Left kidney (tissue), 2 donors: ENCODE data around the gene MPRIP. TPM values are rescaled to one million over a fixed set of nuclear protein-coding genes. Genes with fewer than 3 reads are reported as not detected.

Experiments used
- DNase-seq: peaks from one replicate; pipeline ENCODE4 v3.0.0-alpha.2; 2013
- polyA plus RNA-seq: library from polyadenylated mRNA; unstranded; fragments of 120-200 nt; gene quantifications from one replicate; pipeline ENCODE4 v1.2.1, GENCODE V29; 2013; ENCODE audit not compliant: insufficient read length

Gene MPRIP
- polyA plus RNA-seq, 1 donor, result 169 TPM

DNA sequence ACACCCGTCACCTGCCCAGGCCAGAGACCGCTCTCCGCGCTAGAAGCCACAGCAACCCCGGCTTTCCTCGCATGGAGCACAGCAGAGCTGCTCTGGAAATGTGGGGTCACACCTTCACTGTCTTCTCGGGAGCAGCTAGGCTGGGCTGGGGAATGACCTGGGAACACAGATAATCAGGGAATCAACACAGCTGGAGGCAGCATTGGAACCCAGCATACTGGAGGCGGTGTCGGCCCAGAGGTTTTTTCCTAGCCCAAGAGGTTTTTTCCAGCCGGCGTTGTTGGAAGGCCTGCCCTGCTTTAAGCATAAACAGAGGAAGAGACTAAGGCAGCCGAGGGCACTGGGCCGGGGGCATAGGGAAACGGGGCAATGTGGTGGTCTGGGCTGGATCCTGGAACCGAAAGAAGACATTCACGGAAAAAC lies 164.7 kb downstream of the MPRIP start:
- DNase-seq, result no peak

DNA sequence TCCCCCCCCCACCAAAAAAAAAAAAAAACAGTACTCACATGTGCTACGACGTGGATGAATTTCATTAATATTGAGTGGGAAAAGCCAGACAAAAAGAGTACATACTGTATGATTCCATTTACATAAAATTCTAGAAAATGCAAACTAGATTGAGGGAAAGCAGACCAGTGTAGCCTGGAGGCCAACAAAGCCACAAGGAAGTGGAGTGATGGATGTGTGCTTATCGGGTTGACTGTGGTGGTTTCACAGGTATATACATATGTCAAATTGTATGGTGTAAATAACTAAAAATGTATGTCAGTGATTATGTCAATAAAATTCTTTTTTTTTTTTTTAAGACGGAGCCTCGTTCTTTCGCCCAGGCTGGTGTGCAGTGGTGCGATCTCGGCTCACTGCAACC lies 165.7 kb downstream of the MPRIP start:
- DNase-seq, result no peak

DNA sequence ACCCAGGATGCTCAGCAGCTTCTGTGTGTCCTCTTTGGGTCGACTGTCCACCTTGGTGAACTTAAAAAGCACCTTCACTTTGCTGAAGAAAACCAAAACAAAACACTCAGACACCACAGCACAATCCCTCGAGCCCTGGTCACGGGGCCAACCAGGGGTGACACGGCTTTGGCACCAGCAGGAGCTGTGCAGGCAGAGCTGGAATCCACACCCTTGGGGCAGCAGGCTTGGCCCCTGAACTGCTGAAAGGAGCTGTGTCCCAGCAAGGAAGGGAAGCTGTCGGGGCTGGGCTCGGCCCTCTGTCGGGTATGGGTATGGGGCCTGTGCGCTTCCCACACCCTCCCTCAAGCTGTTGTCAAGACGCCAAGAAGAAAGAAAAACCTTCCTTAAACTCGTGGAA lies 171.5 kb downstream of the MPRIP start:
- no peak for DNase-seq

DNA sequence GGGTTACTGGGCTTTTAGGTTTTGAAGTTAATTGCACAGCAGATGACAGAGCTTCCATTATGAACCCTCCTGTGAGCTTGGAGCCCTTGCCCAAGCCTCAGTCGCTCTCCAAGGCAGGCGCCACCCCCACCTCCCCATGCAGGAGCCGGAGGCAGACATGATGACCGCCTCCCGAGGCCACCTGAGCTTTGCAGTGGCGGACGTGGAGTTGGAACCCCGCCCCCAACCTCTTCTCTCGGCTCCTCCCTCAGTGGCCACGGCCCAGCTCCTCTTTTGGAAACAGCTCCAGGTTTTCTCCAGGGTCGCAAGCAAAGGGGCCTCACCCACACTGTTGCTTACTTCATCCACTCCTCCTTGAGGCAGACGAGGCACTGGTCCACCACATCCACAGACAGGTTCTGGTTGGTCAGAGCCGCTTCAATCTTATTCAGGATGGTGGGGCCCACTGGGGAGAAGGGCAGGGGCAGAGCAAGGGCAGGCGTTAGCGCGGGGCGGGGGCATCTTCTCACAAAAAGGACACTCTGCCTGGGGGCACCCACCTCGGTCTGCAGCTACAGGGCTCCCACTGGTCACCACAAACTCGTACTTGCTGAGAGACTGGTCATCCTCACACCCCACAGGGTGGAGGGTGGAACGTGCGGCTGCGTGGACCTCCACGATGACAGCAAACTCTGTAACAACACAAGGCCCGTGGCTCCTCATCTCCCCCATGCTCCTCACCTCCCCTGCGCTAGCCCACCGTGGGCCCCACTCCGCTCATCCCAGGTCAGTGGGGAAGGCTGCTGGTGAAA lies 172.6 kb downstream of the MPRIP start:
- no peak for DNase-seq

DNA sequence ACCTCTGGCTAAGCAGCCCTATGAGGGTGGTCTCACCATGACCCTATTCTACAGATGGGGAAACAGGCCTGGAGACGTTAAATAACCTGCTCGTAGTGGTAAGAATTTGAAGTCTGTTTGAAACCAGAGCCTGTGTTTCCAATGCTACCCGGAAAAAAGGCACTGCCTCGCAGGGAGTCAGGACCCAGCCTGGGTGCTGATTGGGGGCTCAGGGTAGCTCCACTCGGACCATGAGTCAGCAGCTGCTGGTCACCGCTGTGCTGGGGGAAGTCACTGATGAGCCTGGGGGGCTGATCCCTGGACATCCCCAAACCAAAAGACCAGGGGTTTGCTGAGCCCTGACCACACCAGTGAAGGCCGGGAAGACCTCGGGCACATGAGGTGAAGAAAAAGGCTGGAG lies 173.3 kb downstream of the MPRIP start:
- DNase-seq, result no peak

DNA sequence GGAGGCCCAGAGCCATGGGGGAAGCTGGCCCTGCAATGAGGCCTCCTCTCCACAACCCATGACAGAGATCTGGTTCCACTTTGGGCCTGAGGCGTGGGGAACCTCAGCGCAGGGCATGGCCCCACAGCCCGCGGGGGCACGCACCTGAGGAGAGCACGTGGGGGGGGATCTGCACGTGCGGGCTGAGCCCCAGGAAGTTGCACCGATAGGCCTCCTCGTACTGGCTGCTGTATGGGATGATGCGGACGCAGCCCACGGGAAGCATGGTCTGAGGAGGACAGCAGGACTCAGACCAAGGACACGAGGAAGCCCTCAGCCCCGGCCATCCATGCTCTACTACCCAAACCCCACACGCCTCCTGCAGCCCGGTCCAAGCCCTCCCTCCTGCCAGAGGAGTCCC lies 174.0 kb downstream of the MPRIP start:
- DNase-seq, result no peak

DNA sequence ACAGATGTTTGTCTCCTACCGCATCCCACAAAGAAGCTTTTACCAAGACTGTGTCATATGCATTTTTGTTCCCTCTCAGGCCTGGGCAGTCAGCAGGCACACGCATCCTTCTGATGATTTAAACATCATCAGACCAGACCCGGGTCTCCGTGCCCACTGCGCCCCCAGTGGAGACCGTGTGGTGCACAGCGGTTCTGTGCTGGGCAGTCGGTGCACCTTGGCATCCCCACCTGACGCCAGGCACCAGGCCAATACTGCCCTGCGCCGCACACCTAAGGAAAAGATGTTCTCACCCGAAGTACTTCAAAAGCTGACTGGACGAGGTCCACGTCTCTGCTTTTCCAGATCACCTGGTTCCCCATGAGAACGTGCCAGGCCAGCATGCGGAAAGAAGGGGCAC lies 174.5 kb downstream of the MPRIP start:
- DNase-seq, result no peak

DNA sequence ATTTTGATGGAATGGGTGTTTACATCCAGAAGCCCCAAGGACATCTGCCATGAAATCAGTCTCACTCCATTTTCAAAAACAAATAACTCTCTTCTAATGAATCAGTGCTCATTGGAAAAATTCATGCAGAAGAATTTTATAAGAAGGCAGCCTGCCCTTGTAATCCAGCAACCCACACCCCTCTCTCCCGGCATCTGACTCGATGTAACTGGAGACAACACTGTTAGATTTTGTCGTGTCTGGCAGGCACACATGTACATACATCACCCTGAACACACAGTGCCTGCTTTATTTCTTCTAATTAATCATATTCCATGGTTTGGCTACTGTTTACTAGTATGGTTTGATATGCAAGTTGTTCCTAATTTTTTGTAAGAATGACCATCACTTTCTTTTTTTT lies 175.7 kb downstream of the MPRIP start:
- DNase-seq, result no peak

DNA sequence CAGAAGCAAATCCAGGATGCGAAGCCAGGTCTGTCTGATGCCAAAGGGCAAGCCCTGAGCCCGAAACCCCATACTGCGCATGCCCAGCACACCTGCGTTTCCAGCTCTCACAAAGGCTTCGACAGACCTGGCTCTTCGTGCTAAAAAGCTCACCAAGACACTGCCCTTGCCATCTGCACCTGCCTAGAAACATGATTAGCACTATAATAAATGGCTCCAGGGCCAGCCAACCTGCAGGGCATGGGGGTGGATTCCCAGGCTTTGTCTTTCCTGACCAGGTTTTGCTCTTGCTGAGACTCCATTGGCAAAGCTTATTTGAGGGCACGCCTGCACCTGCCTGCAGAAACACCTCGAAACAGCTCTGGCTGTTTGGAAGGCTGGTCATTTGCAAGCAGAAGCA lies 178.3 kb downstream of the MPRIP start:
- no peak for DNase-seq

DNA sequence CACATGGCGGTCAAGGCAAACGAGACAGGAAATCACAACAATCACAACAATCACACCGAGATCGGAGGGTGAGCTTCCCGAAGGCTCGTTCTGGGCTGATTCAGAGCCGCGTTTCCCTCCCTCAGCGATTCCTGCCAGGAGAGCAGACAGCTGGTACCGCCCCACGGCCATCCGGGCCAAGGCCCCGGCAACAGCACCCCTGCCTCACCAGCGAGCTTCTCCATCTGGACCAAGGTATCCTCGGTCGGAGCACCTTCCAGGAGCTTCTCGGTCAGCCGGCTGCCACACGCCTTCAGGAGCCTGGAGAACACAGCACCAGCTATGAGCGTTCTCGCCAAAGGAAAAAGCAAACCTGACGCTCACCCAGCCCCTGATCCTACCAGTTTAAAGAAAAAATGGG lies 179.1 kb downstream of the MPRIP start:
- no peak for DNase-seq

DNA sequence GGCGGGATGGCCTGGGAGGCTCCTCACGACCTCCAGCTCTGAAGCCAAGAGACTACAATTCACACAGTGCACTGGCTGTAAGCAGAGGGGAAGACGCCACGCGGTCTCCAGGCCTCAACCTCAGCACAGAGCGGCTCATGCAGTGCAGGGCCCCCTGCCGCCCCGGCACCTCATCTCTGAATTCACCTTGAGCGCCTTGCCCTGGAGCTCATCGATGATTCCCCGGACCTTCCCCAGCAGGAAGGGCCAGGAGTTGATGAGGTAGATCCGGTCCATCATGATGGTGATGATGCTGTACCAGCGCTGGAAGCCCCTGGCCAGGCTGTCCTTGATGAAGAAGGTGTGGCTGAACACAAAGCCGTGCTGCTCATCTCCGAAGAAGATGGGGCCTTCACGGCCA lies 181.5 kb downstream of the MPRIP start:
- no peak for DNase-seq

DNA sequence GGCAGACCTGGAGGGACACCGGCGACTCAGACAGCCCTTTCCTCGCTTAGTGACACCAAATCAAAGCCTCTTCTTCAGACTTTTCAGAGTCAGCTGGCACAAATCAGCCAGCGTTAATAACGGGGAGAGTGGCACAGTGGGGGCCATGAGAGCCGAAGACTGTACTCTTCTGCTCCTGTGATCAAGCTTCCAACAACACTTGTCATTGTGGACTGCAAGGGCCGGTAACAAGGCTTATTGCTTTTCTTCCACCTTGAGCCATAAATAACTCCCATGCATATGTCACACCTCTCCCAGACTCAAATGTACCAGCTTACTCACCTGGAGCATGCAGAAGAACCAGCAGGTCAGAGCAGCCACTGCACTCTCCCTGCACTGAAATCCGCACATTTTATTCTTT lies 181.9 kb downstream of the MPRIP start:
- no peak for DNase-seq

DNA sequence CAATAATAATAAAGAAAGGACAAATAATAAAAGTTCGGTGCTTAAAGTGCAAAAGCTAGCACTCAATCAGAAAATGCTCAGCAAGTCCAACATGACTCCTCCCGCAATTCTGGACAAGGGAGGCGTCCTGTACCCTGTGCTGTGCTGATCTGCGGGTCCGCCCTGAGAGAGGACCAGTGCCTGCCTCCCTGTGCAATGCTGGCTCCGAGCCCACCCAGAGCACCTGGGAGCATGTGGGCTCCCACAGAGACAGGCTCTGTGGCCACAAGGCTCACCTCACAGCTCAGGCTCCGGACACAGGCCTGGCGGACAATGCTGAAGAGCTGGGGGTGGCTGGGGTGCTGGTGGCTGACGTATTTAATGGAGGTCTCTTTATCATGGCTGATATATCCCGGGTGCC lies 183.6 kb downstream of the MPRIP start:
- no peak for DNase-seq

DNA sequence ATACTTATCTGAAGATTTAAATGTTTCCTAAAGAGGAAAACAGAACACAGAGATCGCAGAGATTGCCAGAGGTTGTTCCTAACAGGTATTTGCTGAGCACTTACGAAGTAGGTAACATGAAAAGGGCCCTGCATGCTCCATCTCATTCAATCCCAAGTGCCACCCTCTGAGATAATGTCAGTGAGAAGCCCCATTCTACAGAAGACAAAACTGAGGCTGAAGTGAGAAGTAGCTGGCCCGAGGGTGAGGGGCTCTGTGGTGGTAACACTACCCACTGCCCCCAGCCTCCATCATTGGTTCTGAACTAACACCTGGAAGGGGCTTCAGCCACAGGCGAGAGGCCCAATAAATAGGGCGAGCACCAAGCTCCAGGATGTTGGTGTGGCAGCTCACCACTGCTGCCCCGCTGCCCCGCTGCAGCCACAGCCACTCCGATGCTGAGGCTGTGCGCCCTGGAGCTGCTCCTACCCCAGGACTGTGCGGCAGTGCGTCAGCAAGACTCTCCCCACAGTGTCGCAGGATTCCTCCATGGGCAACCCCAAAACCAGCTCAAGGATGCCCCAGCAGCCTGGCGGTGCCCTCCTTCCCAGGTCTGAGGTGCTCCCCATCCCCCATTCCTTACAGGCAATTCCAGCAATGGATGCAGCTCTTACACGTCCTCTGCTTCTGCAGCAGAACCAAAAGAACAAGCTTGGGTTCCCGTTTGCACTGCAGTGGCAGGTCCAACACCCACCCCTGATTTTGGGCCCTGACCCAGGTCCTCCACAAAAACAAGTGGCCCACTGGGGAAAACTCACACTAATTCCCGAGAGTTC lies 184.4 kb downstream of the MPRIP start:
- no peak for DNase-seq

DNA sequence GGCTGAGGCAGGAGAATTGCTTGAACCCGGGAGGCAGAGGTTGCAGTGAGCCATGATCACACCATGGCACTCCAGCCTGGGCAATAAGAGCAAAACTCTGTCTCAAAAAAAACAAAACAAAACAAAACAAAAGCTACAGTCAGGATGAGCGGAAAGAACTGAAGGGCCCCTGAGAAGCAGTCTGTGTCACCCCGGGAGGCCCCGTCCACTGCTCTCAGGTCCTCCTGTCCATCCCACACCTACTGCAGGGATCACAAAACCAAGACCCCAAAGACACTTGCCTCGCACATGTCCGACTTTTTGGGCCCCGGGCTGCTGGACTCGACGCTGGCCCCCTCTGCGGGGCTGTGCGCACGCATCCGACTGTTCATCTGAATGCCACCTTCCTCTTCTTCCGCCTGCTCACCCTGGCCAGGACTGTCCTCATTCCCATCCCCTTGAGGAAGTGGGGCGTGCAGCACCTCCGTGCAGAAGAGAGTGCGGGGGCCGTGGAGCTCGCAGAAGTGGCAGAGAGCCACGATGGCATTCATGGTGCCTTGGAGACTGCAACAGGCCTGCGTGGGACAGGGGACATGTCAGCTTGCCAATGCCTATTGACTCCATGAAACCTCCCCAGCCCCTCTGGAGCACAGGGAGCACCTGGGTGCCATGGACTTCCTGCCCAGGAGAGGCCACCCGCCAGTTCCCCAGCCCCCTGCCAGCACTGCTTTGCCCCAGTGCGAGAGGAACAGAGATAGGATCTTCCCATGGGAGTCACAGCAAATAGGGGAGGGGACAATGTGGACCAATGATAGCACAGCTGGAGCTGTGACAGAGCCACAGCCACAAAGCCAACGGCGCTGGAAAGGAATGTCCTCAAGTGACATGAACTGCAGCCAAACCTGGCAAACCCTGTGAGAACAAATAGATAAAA lies 185.6 kb downstream of the MPRIP start:
- DNase-seq, result no peak

DNA sequence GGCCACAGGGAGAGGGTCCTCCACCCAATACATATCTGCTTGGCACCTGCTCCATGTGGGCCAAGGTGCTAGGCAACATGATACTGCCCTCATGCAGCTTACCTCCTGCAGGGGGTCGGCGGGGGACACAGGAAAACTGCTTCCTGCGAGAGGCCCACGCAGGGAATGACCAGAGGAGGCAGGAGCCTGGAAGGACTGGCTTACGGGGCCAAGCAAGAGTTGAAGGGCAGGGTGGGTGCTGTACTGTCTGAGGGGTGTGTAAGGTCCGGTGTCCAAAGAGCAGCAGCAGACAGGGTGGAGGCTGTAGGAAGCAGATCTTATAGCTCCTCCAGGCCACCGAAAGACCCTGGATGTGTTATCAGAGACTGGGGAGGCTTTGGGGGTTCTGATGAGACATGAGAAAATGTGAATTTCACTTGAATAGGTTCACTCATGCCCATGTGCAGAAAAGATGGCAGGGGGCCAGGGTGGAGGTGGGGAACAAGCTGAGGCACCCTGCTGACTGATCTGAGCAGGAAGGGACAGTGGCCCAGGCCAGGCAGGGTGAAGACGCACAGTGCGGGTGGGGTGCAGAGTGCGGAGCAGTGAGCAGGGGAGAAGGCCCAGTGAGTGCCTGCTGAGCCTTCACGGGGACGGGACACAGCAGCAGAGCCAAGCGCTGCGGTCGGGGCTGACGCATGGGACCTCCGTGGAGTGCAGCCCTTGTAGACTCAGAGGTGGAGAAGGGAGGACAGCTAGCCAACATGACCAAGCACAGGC lies 186.4 kb downstream of the MPRIP start:
- DNase-seq, result no peak

DNA sequence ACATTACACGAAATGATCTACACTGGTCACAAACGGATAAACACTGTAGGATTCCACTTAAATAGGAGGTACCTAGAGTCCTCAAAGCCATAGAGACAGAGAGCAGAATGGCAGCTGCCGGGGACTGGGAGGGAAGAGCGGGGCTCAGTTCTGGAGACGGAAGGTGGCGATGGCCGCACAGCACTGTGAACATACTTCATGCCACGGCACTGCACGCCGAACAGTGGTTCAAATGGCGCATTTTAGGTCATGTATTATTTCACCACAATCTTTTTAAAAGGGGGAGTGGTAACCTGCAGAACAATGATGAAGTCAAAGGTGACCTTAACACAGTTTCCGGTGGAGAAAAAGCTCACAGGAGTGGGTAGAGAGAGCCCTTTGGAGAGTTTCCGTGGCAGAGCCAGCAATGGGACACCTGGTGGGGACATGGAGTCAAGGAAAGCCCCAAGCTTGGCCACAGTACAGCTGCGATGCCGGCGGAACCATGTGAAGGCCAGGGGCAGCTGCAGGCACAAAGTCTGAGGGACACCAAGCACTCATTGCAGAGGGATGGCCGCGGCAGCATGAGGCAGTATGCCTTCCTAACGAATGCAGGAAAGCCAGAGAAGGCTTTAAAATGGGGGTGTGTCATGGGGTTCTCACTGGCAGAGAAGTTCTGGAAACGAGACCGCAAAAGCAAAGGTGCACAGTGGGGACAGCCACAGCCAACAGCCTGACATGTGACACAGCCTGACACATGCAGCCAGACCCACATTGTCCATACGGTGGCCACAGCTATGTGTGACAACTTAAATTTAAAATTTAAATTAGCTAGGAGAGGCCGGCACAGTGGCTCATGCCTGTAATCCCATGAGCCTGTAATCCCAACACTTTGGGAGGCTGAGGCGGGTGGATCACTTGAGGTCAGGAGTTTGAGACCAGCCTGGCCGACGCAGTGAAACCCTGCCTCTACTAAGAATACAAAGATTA lies 187.4 kb downstream of the MPRIP start:
- no peak for DNase-seq

DNA sequence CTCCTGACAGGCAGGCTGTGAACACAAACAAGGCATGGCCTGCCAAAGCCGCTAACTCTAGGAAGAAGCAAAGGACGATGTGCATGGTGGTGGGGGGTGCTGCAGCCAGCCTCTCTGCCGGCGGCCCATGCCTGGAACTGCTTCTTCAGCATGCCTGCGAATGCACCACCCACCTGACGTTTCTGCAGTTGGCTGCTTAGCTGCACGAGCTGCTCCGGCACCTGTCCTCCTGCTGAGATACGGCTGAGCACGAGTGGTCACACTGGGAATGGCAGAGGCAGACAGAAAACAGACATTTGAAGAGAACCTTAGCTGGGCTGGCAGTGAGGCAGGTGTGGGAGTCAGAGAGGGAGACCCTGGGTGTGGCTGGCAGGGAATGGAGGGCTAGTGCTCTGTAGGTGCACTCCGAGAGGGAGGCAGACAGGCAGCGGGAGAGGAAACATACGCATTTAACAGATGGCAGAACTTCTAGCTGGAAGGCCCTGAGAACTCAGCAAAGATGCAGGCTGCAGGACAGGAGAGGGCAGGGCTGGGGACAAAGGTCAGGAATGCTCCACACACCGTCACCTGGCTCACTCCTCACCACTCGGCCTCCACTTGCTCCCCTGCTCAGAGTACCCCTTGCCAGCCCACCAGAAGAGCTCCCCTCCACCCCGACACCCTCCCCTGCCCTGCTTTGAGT lies 189.5 kb downstream of the MPRIP start:
- no peak for DNase-seq

DNA sequence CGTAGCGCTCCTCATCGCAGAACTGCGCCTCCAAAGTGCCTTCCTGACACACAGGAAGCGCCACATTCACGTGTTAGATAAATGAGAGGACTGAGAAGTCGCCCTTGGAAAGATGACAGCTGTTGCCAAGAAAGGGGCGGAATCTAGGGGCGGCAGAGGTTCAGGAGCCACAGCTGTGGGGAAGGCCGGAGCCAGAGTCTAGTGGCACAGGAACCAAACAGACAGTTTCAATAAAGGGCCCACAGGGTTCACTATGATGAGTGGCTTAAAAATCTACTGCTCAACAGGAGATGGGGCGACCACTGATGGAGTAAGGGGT lies 190.0 kb downstream of the MPRIP start:
- no peak for DNase-seq
